ENCODE measurements around the gene DLX6.

Gene DLX6

GRCh38 chr7:96996958-96997511 is 8.3 kb upstream of the DLX6 start:
- DNase-seq (ENCODE audit: extremely low read depth, insufficient read length), result no peak
- Histone ChIP-seq H3K27me3 (replicated peaks; ENCODE audit: control insufficient read depth, insufficient read depth, low read length) (peaks cover 2% of the 10 kb centered on the region; the same call in 1 of the 2 replicates), H3K4me3 (replicated peaks; ENCODE audit: low read depth, low read length) (no peak overlapping the region), H3K36me3 (ENCODE audit: control insufficient read depth, insufficient read depth, low read length) (no peaks in the 10 kb centered on the region)
- TF ChIP-seq CTCF (IDR thresholded peaks at IDR 0.05; ENCODE audit: insufficient read depth, low read length, poor library complexity, severe bottlenecking), result no peak

GRCh38 chr7:96997512-96998032 is 7.8 kb upstream of the DLX6 start:
- Histone ChIP-seq H3K36me3 (ENCODE audit: control insufficient read depth, insufficient read depth, low read length) (no peaks in the 10 kb centered on the region), H3K4me3 (replicated peaks; ENCODE audit: low read depth, low read length) (no peak overlapping the region), H3K27me3 (replicated peaks; ENCODE audit: control insufficient read depth, insufficient read depth, low read length) (peaks cover 2% of the 10 kb centered on the region; the same call in 1 of the 2 replicates)
- TF ChIP-seq CTCF (IDR thresholded peaks at IDR 0.05; ENCODE audit: insufficient read depth, low read length, poor library complexity, severe bottlenecking), result no peak
- no peak for DNase-seq (ENCODE audit: extremely low read depth, insufficient read length)

DNA sequence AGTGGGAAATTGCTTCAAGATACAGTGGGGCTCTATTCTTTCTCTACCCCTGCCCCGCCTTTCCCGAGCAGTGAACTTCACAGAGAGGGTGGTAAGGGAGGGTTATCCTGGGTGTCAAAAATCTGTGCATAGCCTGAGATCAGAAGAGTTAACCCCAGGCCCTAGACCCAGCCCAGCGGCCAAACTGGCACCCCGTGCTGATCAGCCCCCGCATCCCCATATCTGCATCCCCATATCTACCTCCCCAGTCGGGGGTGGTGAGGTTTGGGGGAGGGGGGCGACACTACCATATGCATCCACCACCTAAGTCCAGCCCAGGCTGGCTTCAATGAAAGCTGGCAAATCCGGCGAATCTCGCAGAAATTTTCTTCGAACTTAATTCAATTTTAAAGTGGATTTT is 7.0 kb upstream of the DLX6 start:
- no peaks in the 10 kb centered on the region for H3K36me3 ChIP-seq (ENCODE audit: control insufficient read depth, insufficient read depth, low read length)
- DNase-seq (ENCODE audit: extremely low read depth, insufficient read length), result no peak
- H3K27me3 ChIP-seq (replicated peaks; ENCODE audit: control insufficient read depth, insufficient read depth, low read length), result peaks cover 2% of the 10 kb centered on the region; the same call in 1 of the 2 replicates
- H3K4me3 ChIP-seq (replicated peaks; ENCODE audit: low read depth, low read length), result no peak overlapping the region
- no peak for TF ChIP-seq CTCF (IDR thresholded peaks at IDR 0.05; ENCODE audit: insufficient read depth, low read length, poor library complexity, severe bottlenecking)

GRCh38 chr7:96998744-96999143 is 6.6 kb upstream of the DLX6 start:
- Histone ChIP-seq H3K27me3 (replicated peaks; ENCODE audit: control insufficient read depth, insufficient read depth, low read length) (peaks cover 2% of the 10 kb centered on the region; the same call in 1 of the 2 replicates), H3K36me3 (ENCODE audit: control insufficient read depth, insufficient read depth, low read length) (no peaks in the 10 kb centered on the region), H3K4me3 (replicated peaks; ENCODE audit: low read depth, low read length) (no peak overlapping the region)
- no peak for TF ChIP-seq CTCF (IDR thresholded peaks at IDR 0.05; ENCODE audit: insufficient read depth, low read length, poor library complexity, severe bottlenecking)
- DNase-seq (ENCODE audit: extremely low read depth, insufficient read length), result no peak

- Histone ChIP-seq H3K36me3 (ENCODE audit: control insufficient read depth, insufficient read depth, low read length) (no peaks in the 10 kb centered on the region), H3K27me3 (replicated peaks; ENCODE audit: control insufficient read depth, insufficient read depth, low read length) (peaks cover 2% of the 10 kb centered on the region; the same call in 1 of the 2 replicates), H3K4me3 (replicated peaks; ENCODE audit: low read depth, low read length) (no peak overlapping the region)
- no peak for TF ChIP-seq CTCF (IDR thresholded peaks at IDR 0.05; ENCODE audit: insufficient read depth, low read length, poor library complexity, severe bottlenecking)
- DNase-seq (ENCODE audit: extremely low read depth, insufficient read length), result no peak
Measured at GRCh38 chr7:97001221-97001620, 4.1 kb upstream of the DLX6 start.
